A549 (cell line): ENCODE results near the gene CDKN2AIPNL.

Experiments
- CHD2 ChIP-seq: fragments of 150-350 bp; IDR thresholded peaks from 2 replicates; pipeline ENCODE4 v1.6.1; 2014; ENCODE audit warnings: low read length; ENCODE audit not compliant: partially characterized antibody
- CTCF ChIP-seq: fragments of >200 bp; sonication (Bioruptor Twin); formaldehyde crosslinking; IDR thresholded peaks from 3 replicates; pipeline ENCODE4 v1.5.1; 2016
- KDM1A ChIP-seq: fragments of 200-600 bp; sonication (generic); IDR thresholded peaks from 2 replicates; pipeline ENCODE4 v1.6.1; 2016; ENCODE audit warnings: low read depth, mild to moderate bottlenecking
- KDM5A ChIP-seq: fragments of 200-600 bp; sonication (generic); IDR thresholded peaks from 2 replicates; pipeline ENCODE4 v1.6.1; 2016; ENCODE audit warnings: antibody characterized with exemption, mild to moderate bottlenecking
- PBX3 ChIP-seq: IDR thresholded peaks from 2 replicates; pipeline ENCODE4 v1.6.1; 2012
- POLR2A ChIP-seq: IDR thresholded peaks from 2 replicates; pipeline ENCODE4 v1.6.1; 2012; ENCODE audit warnings: mild to moderate bottlenecking, low read length
- RAD21 ChIP-seq, 2 experiments: fragments of >200 bp in 1 of 2; sonication (Bioruptor Twin) in 1 of 2; formaldehyde crosslinking in 1 of 2; IDR thresholded peaks in 1 of 2; conservative IDR thresholded peaks in 1 of 2; 2 replicates in 1 of 2; 3 replicates in 1 of 2; pipeline ENCODE4 v1.6.1; 2012 to 2018; ENCODE audit warnings: inconsistent platforms in 1 of 2
- RFX5 ChIP-seq: fragments of 450-650 bp; IDR thresholded peaks from 2 replicates; pipeline ENCODE4 v1.7.1; 2014; ENCODE audit warnings: antibody characterized with exemption, mild to moderate bottlenecking, moderate library complexity
- TF ChIP-seq, protein P1 (sequence below): fragments of 150-350 bp; IDR thresholded peaks from 2 replicates; pipeline ENCODE4 v1.6.1; 2014; ENCODE audit warnings: low read depth, mild to moderate bottlenecking, low read length

DNA sequence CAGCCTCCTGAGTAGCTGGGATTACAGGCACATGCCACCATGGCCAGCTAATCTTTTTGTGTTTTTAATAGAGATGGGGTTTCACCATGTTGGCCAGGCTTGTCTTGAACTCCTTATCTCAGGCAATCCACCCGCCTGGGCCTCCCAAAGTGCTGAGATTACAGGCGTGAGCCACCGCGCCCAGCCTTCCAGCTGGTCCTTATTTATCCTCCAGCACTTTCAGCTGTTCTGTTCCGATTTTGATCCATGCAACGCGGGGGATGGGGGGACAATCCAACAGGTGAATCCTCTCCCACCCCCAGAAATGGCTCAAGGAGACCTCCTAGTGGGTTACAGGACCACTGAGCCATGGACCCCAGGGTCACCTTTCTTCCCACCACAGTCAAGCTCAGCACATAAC lies 14.7 kb upstream of the CDKN2AIPNL start:
- TF ChIP-seq RFX5, result no peak
- no peak for TF ChIP-seq KDM5A
- TF ChIP-seq CTCF, result no peak
- TF ChIP-seq PBX3, result no peak
- no peak for TF ChIP-seq POLR2A
- no peak for TF ChIP-seq CHD2
- TF ChIP-seq, protein P1, sequence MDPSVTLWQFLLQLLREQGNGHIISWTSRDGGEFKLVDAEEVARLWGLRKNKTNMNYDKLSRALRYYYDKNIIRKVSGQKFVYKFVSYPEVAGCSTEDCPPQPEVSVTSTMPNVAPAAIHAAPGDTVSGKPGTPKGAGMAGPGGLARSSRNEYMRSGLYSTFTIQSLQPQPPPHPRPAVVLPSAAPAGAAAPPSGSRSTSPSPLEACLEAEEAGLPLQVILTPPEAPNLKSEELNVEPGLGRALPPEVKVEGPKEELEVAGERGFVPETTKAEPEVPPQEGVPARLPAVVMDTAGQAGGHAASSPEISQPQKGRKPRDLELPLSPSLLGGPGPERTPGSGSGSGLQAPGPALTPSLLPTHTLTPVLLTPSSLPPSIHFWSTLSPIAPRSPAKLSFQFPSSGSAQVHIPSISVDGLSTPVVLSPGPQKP, result no peak
- no peak for TF ChIP-seq RAD21 (conservative IDR thresholded peaks at IDR 0.05 in 1 of 2, IDR thresholded peaks at IDR 0.05 in 1 of 2)
- no peak for TF ChIP-seq KDM1A
